Hair follicle dermal papilla cell (primary cell): ENCODE measurements around the gene CHRD. TPM values are rescaled to one million over a fixed set of nuclear protein-coding genes. Genes with fewer than 3 reads are reported as not detected.

Experiments used
- total RNA-seq: library from RNA; depleted of rRNA; stranded (reverse); fragments of >200 nt; gene quantifications from 2 replicates; pipeline ENCODE4 v1.2.3, GENCODE V29; 2012

The CHRD gene
- 0.36 and 0.65 TPM in 2 replicates for total RNA-seq

DNA sequence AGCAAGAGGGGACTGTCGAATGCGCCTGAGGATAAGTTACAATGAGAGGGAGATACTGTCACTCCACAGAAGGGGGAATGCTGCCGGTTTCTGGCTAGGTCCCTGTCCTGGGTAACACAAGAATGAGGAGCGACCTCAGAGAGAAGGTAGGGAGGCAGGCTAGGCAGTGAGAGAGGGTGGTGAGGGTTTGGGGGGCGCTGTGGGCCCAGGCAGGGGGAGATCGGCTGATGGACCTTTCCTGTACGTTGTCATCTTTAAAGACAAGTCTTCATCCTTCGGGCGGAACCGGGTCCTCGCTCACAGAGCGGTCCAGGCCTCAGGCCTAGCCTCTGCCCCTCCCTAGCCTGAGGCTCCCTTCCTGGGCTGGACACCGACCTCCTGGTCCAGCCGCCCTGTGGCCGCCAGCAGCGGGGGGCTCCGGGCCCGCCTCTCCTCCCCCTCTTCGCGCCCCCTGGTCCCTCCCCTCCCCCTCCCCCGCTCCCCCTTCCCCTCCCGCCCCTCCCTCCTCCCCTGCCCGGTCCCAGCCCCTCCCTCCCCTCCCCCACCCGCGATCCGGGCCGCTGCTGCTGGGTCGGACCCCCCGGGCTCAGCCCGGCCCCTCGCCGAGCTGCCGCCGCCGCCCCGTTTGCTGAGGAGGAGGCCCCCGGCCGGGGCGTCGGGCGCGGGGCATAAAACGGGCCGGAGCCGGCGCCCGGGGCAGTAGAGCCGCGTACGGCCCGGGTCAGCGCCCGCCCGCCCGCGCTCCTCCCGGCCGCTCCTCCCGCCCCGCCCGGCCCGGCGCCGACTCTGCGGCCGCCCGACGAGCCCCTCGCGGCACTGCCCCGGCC lies at the start of gene CHRD:
Gene CHRD (plus strand): TSS at position 697 of the 827 bp plus-strand sequence. CDS start 265 bp downstream, outside the sequence.

DNA sequence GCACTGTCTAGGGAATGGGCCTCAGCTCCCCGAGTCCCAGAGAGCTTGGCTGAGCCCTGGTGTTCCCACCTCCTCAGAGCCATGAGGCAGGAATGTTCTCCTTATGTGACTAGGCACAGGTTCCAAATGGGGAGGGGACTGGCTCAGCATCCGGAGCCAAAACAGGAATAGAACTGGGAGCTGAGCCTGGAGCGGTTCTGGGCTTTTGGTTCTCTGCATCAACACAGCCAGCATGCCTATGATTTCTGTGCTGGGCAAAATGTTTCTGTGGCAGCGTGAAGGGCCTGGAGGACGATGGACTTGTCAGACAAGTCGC lies 42.5 kb upstream of the CHRD start, which contains the start of gene FAM131A:
Gene FAM131A (plus strand): TSS at position 202 of the 316 bp plus-strand sequence. CDS start 31 bp downstream, at position 233.

DNA sequence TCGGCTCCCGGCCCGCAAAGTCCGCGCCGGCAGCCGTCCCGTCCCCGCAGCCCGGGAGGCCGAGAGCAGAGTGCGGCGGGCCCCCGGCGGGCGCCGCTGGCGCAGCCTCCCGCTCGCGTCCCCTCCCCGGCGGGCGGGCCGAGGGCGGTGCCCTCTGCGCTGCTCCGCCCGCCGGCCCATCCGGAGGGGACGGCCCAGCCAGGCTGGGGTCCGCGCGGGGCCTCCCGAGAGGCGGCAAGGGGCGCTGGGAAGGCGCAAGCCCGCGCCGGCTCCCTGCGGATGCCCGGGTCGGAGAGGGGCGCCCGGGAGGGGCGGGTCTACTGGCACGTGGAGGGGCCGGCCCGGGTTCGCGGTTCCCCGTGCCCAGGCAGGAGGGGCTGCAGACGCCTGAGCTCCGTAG lies 18.3 kb upstream of the CHRD start, which contains the start of the genes CLCN2 and POLR2H:
Gene CLCN2 (minus strand): TSS at position 74 of the 400 bp plus-strand sequence. CDS start 126 bp downstream, outside the sequence.
Gene POLR2H (plus strand): TSS at position 179 of the 400 bp plus-strand sequence. CDS start 1,783 bp downstream, outside the sequence.

DNA sequence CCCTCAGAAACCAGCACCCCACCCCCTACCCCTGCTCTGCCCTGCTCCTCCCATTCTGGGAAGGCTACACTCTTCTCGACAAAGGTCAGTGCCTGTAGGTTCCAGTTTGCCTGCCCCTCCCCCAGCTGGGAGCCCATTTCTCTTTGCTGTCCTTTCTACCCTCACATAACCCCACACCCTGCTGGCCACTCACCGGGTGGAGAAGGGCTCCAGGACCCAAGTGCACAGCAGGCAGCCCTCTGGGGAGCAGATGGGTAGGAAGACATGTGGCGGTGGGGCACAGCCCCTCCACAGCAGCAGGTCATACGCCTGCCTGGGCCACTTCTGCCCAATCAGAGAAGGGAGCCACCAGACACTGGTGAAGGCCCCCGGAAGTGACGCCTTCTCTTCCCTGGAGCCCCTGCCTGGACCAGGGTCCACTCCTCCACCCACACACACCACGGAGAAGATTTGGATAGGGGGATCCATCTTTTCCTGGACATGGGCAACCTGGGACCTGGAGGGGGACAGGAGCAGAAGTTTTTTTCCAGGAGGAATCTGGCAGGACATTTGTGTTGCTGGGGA lies 1.9 kb upstream of the CHRD start, which contains the start of gene THPO:
Gene THPO (minus strand): TSS at position 326 of the 564 bp plus-strand sequence. CDS start 1,948 bp downstream, outside the sequence.

Other genes starting within 250 kb of the CHRD start
- gene EIF2B5, start 244.7 kb upstream of the CHRD start, total RNA-seq = 27.7 and 34.7 TPM in 2 replicates
- gene DVL3, start 224.7 kb upstream of the CHRD start, total RNA-seq = 38.9 and 48.4 TPM in 2 replicates
- gene AP2M1, start 205.2 kb upstream of the CHRD start, total RNA-seq = 352 and 438 TPM in 2 replicates
- gene ABCF3, start 193.9 kb upstream of the CHRD start, total RNA-seq = 43.1 and 51.6 TPM in 2 replicates
- not detected in 2 replicates for gene VWA5B2, start 150.5 kb upstream of the CHRD start, total RNA-seq
- gene ALG3, start 131.1 kb upstream of the CHRD start, total RNA-seq = 25.5 and 28.2 TPM in 2 replicates
- gene EEF1AKMT4, start 130.4 kb upstream of the CHRD start, total RNA-seq = 4.7 TPM in 2 replicates
- gene CAMK2N2, start 118.5 kb upstream of the CHRD start, total RNA-seq = 0.16 TPM in 1 of 2 replicates, not detected in the other
- not detected in 2 replicates for gene ECE2, start 104.0 kb upstream of the CHRD start, total RNA-seq
- gene PSMD2, start 80.8 kb upstream of the CHRD start, total RNA-seq = 213 and 248 TPM in 2 replicates
- 274 and 300 TPM in 2 replicates for gene EIF4G1, start 65.4 kb upstream of the CHRD start, total RNA-seq
- 10.0 and 11.4 TPM in 2 replicates for gene FAM131A, start 42.5 kb upstream of the CHRD start, total RNA-seq
- gene CLCN2, start 18.4 kb upstream of the CHRD start, total RNA-seq = 3.8 and 5.2 TPM in 2 replicates
- gene POLR2H, start 18.3 kb upstream of the CHRD start, total RNA-seq = 35.4 and 42.9 TPM in 2 replicates
- gene THPO, start 1.8 kb upstream of the CHRD start, total RNA-seq = 0.12 TPM in 1 of 2 replicates, not detected in the other
- gene EPHB3, start 181.7 kb downstream of the CHRD start, total RNA-seq = 13.6 and 21.4 TPM in 2 replicates